ENCODE measurements around the gene SPATS2L. TPM values are rescaled to one million over a fixed set of nuclear protein-coding genes. Genes with fewer than 3 reads are reported as not detected.
A peak's percentile ranks its signal among the peaks of the same experiment; 100 is the strongest.

Gene SPATS2L
- total RNA-seq, 2 donors from 2014 or later: 40.3 to 89.9 TPM

GRCh38 chr2:200308546-200309295, 2.2 kb downstream of the SPATS2L start:
- Histone ChIP-seq H3K27ac (ENCODE audit: low read depth, low read length) (no peak overlapping the region), H3K4me3 (ENCODE audit: low read length) (peak overlapping the region; percentile 84), H3K4me1 (ENCODE audit: control insufficient read depth, insufficient read depth, low read length) (peaks cover 19% of the 10 kb centered on the region), H3K36me3 (ENCODE audit: control insufficient read depth, insufficient read depth, low read length) (no peaks in the 10 kb centered on the region), H3K9me3 (ENCODE audit: control insufficient read depth, low read length) (no peaks in the 10 kb centered on the region), H3K27me3 (ENCODE audit: control insufficient read depth, insufficient read depth, low read length, poor library complexity, severe bottlenecking) (no peaks in the 10 kb centered on the region), H3K9ac (ENCODE audit: extremely low read depth, low read length, poor library complexity, severe bottlenecking) (peak overlapping the region; percentile 55)
- H3K4me1 Mint-ChIP-seq: peaks cover 49% of the 10 kb centered on the region
- 25 to 40% methylated on average over 2 to 4 of the region's 5 CpGs for whole genome bisulfite sequencing, 2 experiments (ENCODE audit: insufficient coverage in 1 of 2, insufficient read length in 1 of 2)
- H3K4me3 Mint-ChIP-seq: peak overlapping the region; percentile 73
- no peaks in the 10 kb centered on the region for H3K9me3 Mint-ChIP-seq
- H3K27me3 Mint-ChIP-seq (ENCODE audit: insufficient read depth): no peaks in the 10 kb centered on the region
- no peak for TF ChIP-seq CTCF (conservative IDR thresholded peaks at IDR 0.05)
- peak overlapping the region; percentile 57 for H3K27ac Mint-ChIP-seq
- no peaks in the 10 kb centered on the region for H3K36me3 Mint-ChIP-seq (ENCODE audit: low read depth)
- no peak for DNase-seq

GRCh38 chr2:200309296-200310049, 3.0 kb downstream of the SPATS2L start:
- H3K27ac Mint-ChIP-seq: peak overlapping the region; percentile 57
- peak overlapping the region; percentile 73 for H3K4me3 Mint-ChIP-seq
- H3K27me3 Mint-ChIP-seq (ENCODE audit: insufficient read depth): no peaks in the 10 kb centered on the region
- Histone ChIP-seq H3K4me1 (ENCODE audit: control insufficient read depth, insufficient read depth, low read length) (peaks cover 19% of the 10 kb centered on the region), H3K9me3 (ENCODE audit: control insufficient read depth, low read length) (no peaks in the 10 kb centered on the region), H3K9ac (ENCODE audit: extremely low read depth, low read length, poor library complexity, severe bottlenecking) (no peak overlapping the region), H3K27ac (ENCODE audit: low read depth, low read length) (no peak overlapping the region), H3K36me3 (ENCODE audit: control insufficient read depth, insufficient read depth, low read length) (no peaks in the 10 kb centered on the region), H3K4me3 (ENCODE audit: low read length) (peak overlapping the region; percentile 84), H3K27me3 (ENCODE audit: control insufficient read depth, insufficient read depth, low read length, poor library complexity, severe bottlenecking) (no peaks in the 10 kb centered on the region)
- peaks cover 56% of the 10 kb centered on the region for H3K4me1 Mint-ChIP-seq
- no peak for DNase-seq
- WGBS, 2 experiments (ENCODE audit: insufficient coverage in 1 of 2, insufficient read length in 1 of 2): 90 to 100% methylated on average over 1 of the region's 1 CpG
- no peaks in the 10 kb centered on the region for H3K36me3 Mint-ChIP-seq (ENCODE audit: low read depth)
- H3K9me3 Mint-ChIP-seq: no peaks in the 10 kb centered on the region
- TF ChIP-seq CTCF (conservative IDR thresholded peaks at IDR 0.05): no peak

GRCh38 chr2:200310545-200310971, 4.1 kb downstream of the SPATS2L start:
- WGBS, 2 experiments (ENCODE audit: insufficient coverage in 1 of 2, insufficient read length in 1 of 2): 78% methylated on average over 2 of the region's 2 CpGs
- H3K4me1 Mint-ChIP-seq: peaks cover 57% of the 10 kb centered on the region
- H3K9me3 ChIP-seq (ENCODE audit: control insufficient read depth, low read length): no peaks in the 10 kb centered on the region
- H3K27ac ChIP-seq (ENCODE audit: low read depth, low read length): no peak overlapping the region
- no peaks in the 10 kb centered on the region for H3K27me3 ChIP-seq (ENCODE audit: control insufficient read depth, insufficient read depth, low read length, poor library complexity, severe bottlenecking)
- H3K36me3 ChIP-seq (ENCODE audit: control insufficient read depth, insufficient read depth, low read length): no peaks in the 10 kb centered on the region
- H3K9me3 Mint-ChIP-seq: no peaks in the 10 kb centered on the region
- no peaks in the 10 kb centered on the region for H3K27me3 Mint-ChIP-seq (ENCODE audit: insufficient read depth)
- H3K4me1 ChIP-seq (ENCODE audit: control insufficient read depth, insufficient read depth, low read length): peaks cover 19% of the 10 kb centered on the region
- H3K9ac ChIP-seq (ENCODE audit: extremely low read depth, low read length, poor library complexity, severe bottlenecking): no peak overlapping the region
- peak overlapping the region; percentile 2 for H3K4me3 Mint-ChIP-seq
- H3K27ac Mint-ChIP-seq: peak overlapping the region; percentile 1
- TF ChIP-seq CTCF (conservative IDR thresholded peaks at IDR 0.05): no peak
- no peak for DNase-seq
- H3K36me3 Mint-ChIP-seq (ENCODE audit: low read depth): no peaks in the 10 kb centered on the region
- peak overlapping the region; percentile 54 for H3K4me3 ChIP-seq (ENCODE audit: low read length)

Measured in endodermal cell (in vitro differentiated cells).